DOHH2 (cell line): Measurements from ENCODE around the gene RAD23B.

Source experiments
- H3F3A ChIP-seq: fragments of 200-600 bp; sonication (generic), shearing (Covaris generic); 2 replicates; pipeline ENCODE4 v1.6.0; 2016; ENCODE audit warnings: antibody characterized with exemption, mild to moderate bottlenecking; ENCODE audit not compliant: control insufficient read depth, insufficient read depth
- H3K27ac ChIP-seq: fragments of 200-600 bp; sonication (generic); 2 replicates; pipeline ENCODE4 v1.5.1; 2014; ENCODE audit warnings: low read depth, mild to moderate bottlenecking, low read length, moderate library complexity
- H3K27me3 ChIP-seq: fragments of 200-600 bp; sonication (generic); 2 replicates; pipeline ENCODE4 v1.6.1; 2014; ENCODE audit warnings: mild to moderate bottlenecking, low read length, mixed read lengths; ENCODE audit not compliant: control insufficient read depth
- H3K36me3 ChIP-seq: fragments of 200-600 bp; sonication (generic); 2 replicates; pipeline ENCODE4 v1.6.1; 2014; ENCODE audit warnings: mild to moderate bottlenecking, low read length, moderate library complexity, mixed read lengths; ENCODE audit not compliant: control insufficient read depth
- H3K4me1 ChIP-seq: fragments of 200-600 bp; sonication (generic); 2 replicates; pipeline ENCODE4 v1.6.1; 2014; ENCODE audit warnings: mild to moderate bottlenecking, low read length, mixed read lengths; ENCODE audit not compliant: control insufficient read depth
- H3K4me2 ChIP-seq: fragments of 200-600 bp; sonication (generic); 2 replicates; pipeline ENCODE4 v1.6.0; 2014; ENCODE audit warnings: mild to moderate bottlenecking, low read length, moderate library complexity
- H3K4me3 ChIP-seq: fragments of 200-600 bp; sonication (generic); 2 replicates; pipeline ENCODE4 v1.5.1; 2014; ENCODE audit warnings: mild to moderate bottlenecking, low read length, mixed read lengths
- H3K79me2 ChIP-seq: fragments of 200-600 bp; sonication (generic); 2 replicates; pipeline ENCODE4 v1.6.1; 2014; ENCODE audit warnings: mild to moderate bottlenecking, low read length, mixed read lengths; ENCODE audit not compliant: control insufficient read depth
- H3K9me2 ChIP-seq: fragments of 200-600 bp; sonication (generic); replicated peaks from 2 replicates; pipeline ENCODE4 v1.6.1; 2014; ENCODE audit warnings: mild to moderate bottlenecking, low read length, mixed read lengths; ENCODE audit not compliant: control insufficient read depth
- H3K9me3 ChIP-seq: fragments of 200-600 bp; sonication (generic); 2 replicates; pipeline ENCODE4 v1.6.1; 2014; ENCODE audit warnings: antibody characterized with exemption, low read length, mixed read lengths; ENCODE audit not compliant: control insufficient read depth, insufficient read depth
- H4K20me1 ChIP-seq: fragments of 200-600 bp; sonication (generic); 2 replicates; pipeline ENCODE4 v1.6.0; 2014; ENCODE audit warnings: low read depth, mild to moderate bottlenecking, antibody characterized with exemption, low read length, moderate library complexity; ENCODE audit not compliant: control insufficient read depth, insufficient read depth
- EZH2phosphoT487 ChIP-seq: fragments of 200-600 bp; sonication (generic); IDR thresholded peaks from 2 replicates; pipeline ENCODE4 v1.6.1; 2017; ENCODE audit warnings: borderline replicate concordance, mild to moderate bottlenecking, antibody characterized with exemption, low read length, moderate library complexity, mixed read lengths
- TF ChIP-seq, protein P1 (sequence below): fragments of 200-600 bp; sonication (generic); IDR thresholded peaks from one replicate; pipeline ENCODE4 v1.5.1; 2014; ENCODE audit warnings: antibody characterized with exemption, mild to moderate bottlenecking, low read depth, low read length; ENCODE audit not compliant: poor library complexity, severe bottlenecking

The RAD23B gene

GRCh38 chr9:107312376-107313050, 29.4 kb downstream of the RAD23B start:
- peaks cover 4% of the 10 kb centered on the region; the same call in 1 of the 2 replicates for H3F3A ChIP-seq
- no peaks in the 10 kb centered on the region for H3K9me2 ChIP-seq
- peaks cover 94% of the 10 kb centered on the region for H3K36me3 ChIP-seq
- H4K20me1 ChIP-seq = peaks cover 6% of the 10 kb centered on the region; the same call in 1 of the 2 replicates
- H3K27me3 ChIP-seq = no peaks in the 10 kb centered on the region
- no peak for TF ChIP-seq EZH2phosphoT487
- TF ChIP-seq, protein P1, sequence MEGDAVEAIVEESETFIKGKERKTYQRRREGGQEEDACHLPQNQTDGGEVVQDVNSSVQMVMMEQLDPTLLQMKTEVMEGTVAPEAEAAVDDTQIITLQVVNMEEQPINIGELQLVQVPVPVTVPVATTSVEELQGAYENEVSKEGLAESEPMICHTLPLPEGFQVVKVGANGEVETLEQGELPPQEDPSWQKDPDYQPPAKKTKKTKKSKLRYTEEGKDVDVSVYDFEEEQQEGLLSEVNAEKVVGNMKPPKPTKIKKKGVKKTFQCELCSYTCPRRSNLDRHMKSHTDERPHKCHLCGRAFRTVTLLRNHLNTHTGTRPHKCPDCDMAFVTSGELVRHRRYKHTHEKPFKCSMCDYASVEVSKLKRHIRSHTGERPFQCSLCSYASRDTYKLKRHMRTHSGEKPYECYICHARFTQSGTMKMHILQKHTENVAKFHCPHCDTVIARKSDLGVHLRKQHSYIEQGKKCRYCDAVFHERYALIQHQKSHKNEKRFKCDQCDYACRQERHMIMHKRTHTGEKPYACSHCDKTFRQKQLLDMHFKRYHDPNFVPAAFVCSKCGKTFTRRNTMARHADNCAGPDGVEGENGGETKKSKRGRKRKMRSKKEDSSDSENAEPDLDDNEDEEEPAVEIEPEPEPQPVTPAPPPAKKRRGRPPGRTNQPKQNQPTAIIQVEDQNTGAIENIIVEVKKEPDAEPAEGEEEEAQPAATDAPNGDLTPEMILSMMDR = no peak
- H3K9me3 ChIP-seq = no peaks in the 10 kb centered on the region
- no peak overlapping the region for H3K4me3 ChIP-seq
- H3K27ac ChIP-seq = no peak overlapping the region
- H3K4me2 ChIP-seq = no peak overlapping the region
- no peaks in the 10 kb centered on the region for H3K4me1 ChIP-seq
- peaks cover 95% of the 10 kb centered on the region for H3K79me2 ChIP-seq

- H4K20me1 ChIP-seq = 0 out of 2 replicates have a peak, but pooled peaks cover 3% of the 10 kb centered on the region
- H3K4me3 ChIP-seq = no peak overlapping the region
- H3K9me2 ChIP-seq = no peaks in the 10 kb centered on the region
- H3K27ac ChIP-seq = no peak overlapping the region
- H3K27me3 ChIP-seq = no peaks in the 10 kb centered on the region
- no peaks in the 10 kb centered on the region for H3K4me1 ChIP-seq
- peaks cover 94% of the 10 kb centered on the region for H3K36me3 ChIP-seq
- no peak for TF ChIP-seq EZH2phosphoT487
- TF ChIP-seq, protein P1 = no peak
- H3F3A ChIP-seq = peaks cover 4% of the 10 kb centered on the region; the same call in 1 of the 2 replicates
- H3K79me2 ChIP-seq = peaks cover 95% of the 10 kb centered on the region
- no peaks in the 10 kb centered on the region for H3K9me3 ChIP-seq
- no peak overlapping the region for H3K4me2 ChIP-seq
Measured at GRCh38 chr9:107313555-107314096, 30.5 kb downstream of the RAD23B start.

- no peaks in the 10 kb centered on the region for H3K9me3 ChIP-seq
- no peaks in the 10 kb centered on the region for H3K4me1 ChIP-seq
- peaks cover 95% of the 10 kb centered on the region for H3K79me2 ChIP-seq
- no peak overlapping the region for H3K4me3 ChIP-seq
- no peaks in the 10 kb centered on the region for H3F3A ChIP-seq
- no peaks in the 10 kb centered on the region for H3K27me3 ChIP-seq
- no peak overlapping the region for H3K27ac ChIP-seq
- peaks cover 95% of the 10 kb centered on the region for H3K36me3 ChIP-seq
- H4K20me1 ChIP-seq = no peaks in the 10 kb centered on the region
- H3K4me2 ChIP-seq = no peak overlapping the region
- TF ChIP-seq EZH2phosphoT487 = no peak
- TF ChIP-seq, protein P1 = no peak
- H3K9me2 ChIP-seq = no peaks in the 10 kb centered on the region
Measured at GRCh38 chr9:107314763-107315162, 31.7 kb downstream of the RAD23B start.
